ENCODE results near the gene PRX.
"Not testable (repeated sequence)": the region's sequence is repeated elsewhere in the genome, so short reads cannot be mapped to it uniquely, and the experiment has no call there.

The PRX gene

DNA sequence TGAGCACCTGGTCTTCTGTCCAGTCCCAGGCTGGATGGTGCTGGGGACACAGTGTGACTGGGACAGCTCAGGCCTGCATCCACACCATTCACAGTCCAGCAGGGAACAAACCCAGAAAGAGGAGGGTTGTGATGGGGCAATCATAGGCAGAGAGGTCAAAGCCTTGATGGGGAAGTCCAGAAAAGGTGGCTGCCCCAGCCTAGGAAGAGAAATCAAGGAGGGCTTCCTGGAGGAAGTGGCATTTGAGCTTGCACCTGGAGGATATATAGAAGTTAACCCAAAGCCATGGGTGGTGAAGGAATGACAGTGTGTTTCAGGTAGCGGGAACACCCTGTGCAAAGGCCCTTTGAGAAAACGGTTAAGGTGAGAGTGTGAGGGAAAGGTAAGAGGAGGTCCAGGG lies 2.6 kb upstream of the PRX start:
- TF ChIP-seq, protein P1, sequence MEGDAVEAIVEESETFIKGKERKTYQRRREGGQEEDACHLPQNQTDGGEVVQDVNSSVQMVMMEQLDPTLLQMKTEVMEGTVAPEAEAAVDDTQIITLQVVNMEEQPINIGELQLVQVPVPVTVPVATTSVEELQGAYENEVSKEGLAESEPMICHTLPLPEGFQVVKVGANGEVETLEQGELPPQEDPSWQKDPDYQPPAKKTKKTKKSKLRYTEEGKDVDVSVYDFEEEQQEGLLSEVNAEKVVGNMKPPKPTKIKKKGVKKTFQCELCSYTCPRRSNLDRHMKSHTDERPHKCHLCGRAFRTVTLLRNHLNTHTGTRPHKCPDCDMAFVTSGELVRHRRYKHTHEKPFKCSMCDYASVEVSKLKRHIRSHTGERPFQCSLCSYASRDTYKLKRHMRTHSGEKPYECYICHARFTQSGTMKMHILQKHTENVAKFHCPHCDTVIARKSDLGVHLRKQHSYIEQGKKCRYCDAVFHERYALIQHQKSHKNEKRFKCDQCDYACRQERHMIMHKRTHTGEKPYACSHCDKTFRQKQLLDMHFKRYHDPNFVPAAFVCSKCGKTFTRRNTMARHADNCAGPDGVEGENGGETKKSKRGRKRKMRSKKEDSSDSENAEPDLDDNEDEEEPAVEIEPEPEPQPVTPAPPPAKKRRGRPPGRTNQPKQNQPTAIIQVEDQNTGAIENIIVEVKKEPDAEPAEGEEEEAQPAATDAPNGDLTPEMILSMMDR (IDR thresholded peaks at IDR 0.05; ENCODE audit: low read depth, low read length): no peak
- no peak overlapping the region for H3K4me3 ChIP-seq (ENCODE audit: low read depth, low read length)
- in situ Hi-C loops (cut with HindIII; ENCODE audit: low sequenced_read_pairs): no loop called here
- DNase-seq (ENCODE audit: low read depth, low spot score): no peak

DNA sequence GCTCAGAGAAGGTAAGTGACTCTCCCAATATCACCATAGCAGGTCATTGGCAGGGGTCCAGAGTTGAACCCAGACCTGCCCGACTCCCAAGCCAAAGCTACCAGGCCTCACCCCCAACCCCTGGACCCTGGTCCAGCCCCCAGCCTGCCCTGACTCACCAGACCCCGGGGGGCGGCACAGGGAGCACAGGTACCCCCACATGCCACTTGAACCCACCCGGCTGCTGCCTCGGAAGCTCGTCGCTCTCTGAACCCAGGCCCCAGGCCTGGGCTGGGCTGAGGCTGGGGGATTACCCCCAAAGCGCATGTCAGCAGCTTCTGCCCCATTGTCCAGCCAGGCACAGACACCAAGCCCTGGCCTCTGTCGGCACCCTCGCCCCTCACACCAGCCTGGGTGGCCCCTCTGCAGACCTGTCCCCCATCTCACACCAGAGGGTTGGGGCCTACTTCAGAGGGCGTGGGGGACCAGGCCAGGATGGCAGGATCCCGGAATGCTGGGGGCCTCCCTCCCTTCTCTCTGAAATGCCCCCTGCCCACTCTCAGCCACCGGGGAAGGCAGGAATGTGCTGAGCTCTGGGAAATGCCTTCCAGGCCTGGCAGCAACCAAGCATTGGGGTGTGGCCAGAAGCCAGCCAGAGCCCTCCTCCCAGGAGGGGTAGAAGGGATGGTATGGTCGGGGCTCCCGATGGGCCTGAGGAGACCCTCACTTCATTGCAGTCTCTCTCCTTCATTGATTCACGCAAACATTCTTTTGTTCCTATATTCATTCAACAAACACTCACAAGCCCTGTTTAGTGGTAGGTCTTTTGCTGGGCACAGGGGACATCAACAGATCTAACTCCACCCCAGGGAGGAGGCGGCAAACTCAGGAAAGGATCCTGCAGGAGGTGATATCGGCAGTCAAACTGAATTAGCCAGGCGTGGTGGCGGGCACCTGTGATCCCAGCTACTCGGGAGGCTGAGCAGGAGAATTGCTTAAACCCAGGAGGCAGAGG lies 1.7 kb upstream of the PRX start:
- in situ Hi-C loops (cut with HindIII; ENCODE audit: low sequenced_read_pairs): no loop called here
- no peak overlapping the region for H3K4me3 ChIP-seq (ENCODE audit: low read depth, low read length)
- TF ChIP-seq, protein P1 (IDR thresholded peaks at IDR 0.05; ENCODE audit: low read depth, low read length): no peak
- no peak for DNase-seq (ENCODE audit: low read depth, low spot score)

DNA sequence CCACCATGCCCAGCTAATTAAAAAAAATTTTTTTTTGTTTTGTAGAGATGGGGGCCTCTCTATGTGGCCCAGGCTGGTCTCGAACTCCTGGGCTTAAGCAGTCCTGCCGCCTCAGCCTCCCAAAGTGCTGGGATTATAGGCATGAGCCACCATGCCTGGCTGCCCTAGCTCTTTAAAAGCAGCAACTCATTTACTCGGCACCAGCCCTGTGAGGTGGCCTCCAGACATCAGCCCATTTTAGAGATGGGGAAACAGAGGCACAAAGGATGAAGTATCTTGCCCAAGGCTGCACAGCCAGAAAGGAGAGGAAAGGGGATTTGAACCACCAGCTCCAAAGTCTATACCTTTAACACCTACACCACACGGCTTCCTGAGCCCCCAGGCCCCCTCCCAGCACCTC lies 312 bp downstream of the PRX start:
- no peak overlapping the region for H3K4me3 ChIP-seq (ENCODE audit: low read depth, low read length)
- no peak for DNase-seq (ENCODE audit: low read depth, low spot score)
- in situ Hi-C loops (cut with HindIII; ENCODE audit: low sequenced_read_pairs): no loop called here
- TF ChIP-seq, protein P1 (IDR thresholded peaks at IDR 0.05; ENCODE audit: low read depth, low read length): no peak

DNA sequence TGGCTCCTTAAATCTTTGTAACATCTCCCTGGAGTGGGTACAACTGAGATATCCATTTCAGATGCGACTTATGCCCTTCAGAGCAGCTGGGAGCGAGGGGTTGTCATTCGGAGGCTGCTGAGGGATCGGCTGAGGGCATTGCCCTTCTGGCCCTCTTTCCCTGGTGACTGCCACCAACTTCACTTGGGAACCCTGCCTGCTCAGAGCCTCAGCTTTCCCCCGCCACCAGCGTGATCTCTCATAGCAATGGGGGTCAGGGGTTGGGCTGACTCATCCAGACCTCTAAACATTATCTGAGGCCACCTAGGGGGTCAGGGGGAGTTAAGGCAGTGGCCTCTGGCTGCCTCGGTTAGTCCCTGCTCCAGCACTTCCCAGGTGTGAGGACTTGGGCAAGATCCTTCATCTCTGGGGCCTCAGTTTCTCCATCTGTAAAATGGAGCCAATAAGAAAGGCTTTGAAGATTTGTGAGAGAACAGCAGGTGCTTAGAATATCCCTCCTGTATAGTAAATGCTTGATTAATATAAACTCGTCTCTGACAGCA lies 1.1 kb downstream of the PRX start:
- no peak overlapping the region for H3K4me3 ChIP-seq (ENCODE audit: low read depth, low read length)
- TF ChIP-seq, protein P1 (IDR thresholded peaks at IDR 0.05; ENCODE audit: low read depth, low read length): no peak
- no peak for DNase-seq (ENCODE audit: low read depth, low spot score)
- in situ Hi-C loops (cut with HindIII; ENCODE audit: low sequenced_read_pairs): no loop called here

DNA sequence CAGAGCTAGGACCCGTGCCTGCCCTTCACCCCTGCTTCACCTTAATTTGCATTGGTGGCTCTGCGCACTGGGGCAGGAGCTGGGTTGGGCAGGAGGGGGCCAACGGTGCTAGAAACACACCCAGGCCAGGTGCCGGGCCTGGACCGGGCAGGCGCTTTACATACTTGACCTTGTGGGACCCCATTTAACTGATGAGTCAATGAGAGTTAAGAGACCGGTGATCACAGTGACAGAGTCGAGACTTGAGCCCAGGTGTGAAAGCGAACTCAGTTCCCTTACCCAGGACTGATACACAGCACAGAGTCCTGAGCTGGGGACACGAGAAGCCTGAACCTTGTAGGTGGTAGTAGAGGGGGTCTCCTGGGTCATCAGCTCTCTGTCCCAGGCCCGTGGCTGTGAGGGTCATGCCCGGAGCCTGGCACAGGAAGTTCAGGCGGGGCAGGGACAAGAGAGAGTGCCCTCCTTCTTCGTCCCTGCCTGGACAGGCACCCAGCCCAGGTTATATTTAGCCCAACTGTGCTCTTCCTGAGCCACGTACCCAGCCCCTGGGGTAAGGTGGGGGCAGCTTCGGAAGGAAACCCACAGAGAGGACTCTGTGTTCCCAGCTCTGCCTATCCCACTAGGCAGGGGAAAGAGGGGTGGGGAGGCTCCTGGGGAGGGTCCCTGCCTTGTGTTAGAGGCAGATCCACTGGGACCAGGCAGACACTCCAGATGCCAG lies 1.9 kb downstream of the PRX start:
- in situ Hi-C loops (cut with HindIII; ENCODE audit: low sequenced_read_pairs): no loop called here
- no peak for DNase-seq (ENCODE audit: low read depth, low spot score)
- H3K4me3 ChIP-seq (ENCODE audit: low read depth, low read length): no peak overlapping the region
- TF ChIP-seq, protein P1 (IDR thresholded peaks at IDR 0.05; ENCODE audit: low read depth, low read length): no peak

DNA sequence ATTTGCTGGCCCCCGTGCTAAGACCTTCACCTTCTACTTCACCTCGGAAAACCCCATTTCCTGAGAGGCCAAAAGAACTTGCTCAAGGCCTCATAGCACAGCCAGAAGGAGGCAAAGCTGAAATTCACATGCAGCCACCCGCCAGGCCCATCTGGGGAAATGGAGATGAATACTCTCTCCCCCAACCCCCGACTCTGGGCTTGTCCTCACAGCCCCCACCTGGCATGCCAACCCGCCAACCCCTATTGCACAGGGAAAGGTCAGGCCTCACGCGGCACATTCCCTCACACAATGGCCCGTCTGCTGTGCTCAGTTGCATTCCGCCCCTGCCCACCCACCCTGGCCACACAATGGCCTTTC lies 3.2 kb downstream of the PRX start:
- no peak overlapping the region for H3K4me3 ChIP-seq (ENCODE audit: low read depth, low read length)
- in situ Hi-C loops (cut with HindIII; ENCODE audit: low sequenced_read_pairs): no loop called here
- DNase-seq (ENCODE audit: low read depth, low spot score): no peak
- TF ChIP-seq, protein P1 (IDR thresholded peaks at IDR 0.05; ENCODE audit: low read depth, low read length): no peak

DNA sequence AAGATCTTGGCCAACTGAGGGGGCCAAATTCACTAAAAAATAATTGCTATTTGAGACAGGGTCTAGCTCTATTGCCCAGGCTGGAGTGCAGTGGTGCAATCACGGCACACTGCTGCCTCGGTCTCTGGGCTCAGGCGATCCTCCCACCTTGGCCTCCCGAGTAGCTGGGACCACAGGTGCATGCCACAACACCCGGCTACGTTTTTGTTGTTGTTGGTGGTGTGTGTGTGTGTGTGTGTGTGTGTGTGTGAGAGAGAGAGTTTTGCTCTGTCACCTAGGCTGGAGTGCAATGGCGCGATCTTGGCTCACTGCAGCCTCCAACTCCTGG lies 4.6 kb downstream of the PRX start:
- DNase-seq (ENCODE audit: low read depth, low spot score); in situ Hi-C loops (cut with HindIII; ENCODE audit: low sequenced_read_pairs); H3K4me3 ChIP-seq (ENCODE audit: low read depth, low read length): not testable (repeated sequence)

Measured in astrocyte of the spinal cord (primary cell).